Skeletal muscle tissue (tissue), 4 donors: ENCODE results near the gene RILPL1. TPM values are rescaled to one million over a fixed set of nuclear protein-coding genes. Genes with fewer than 3 reads are reported as not detected.
"Not testable (repeated sequence)": the region's sequence is repeated elsewhere in the genome, so short reads cannot be mapped to it uniquely, and the experiment has no call there.

Source experiments
- H3K27ac ChIP-seq: one replicate; pipeline ENCODE4 v1.7.0; 2013; ENCODE audit warnings: mild to moderate bottlenecking, low read depth, low read length, inconsistent platforms
- H3K27me3 ChIP-seq, 3 donors: one replicate each; pipeline ENCODE4 v1.7.0; 2013; ENCODE audit warnings: low read length in 3 of 3; ENCODE audit not compliant: control insufficient read depth in 3 of 3, insufficient read depth in 3 of 3
- H3K36me3 ChIP-seq, 3 donors: one replicate each; pipeline ENCODE4 v1.7.0; 2013; ENCODE audit warnings: low read length in 3 of 3; ENCODE audit not compliant: control insufficient read depth in 3 of 3, insufficient read depth in 3 of 3
- H3K4me1 ChIP-seq, 3 donors: one replicate each; pipeline ENCODE4 v1.7.0; 2013; ENCODE audit warnings: low read length in 3 of 3, mild to moderate bottlenecking in 3 of 3; ENCODE audit not compliant: control insufficient read depth in 3 of 3, insufficient read depth in 3 of 3
- H3K4me3 ChIP-seq, 3 donors: one replicate each; pipeline ENCODE4 v1.7.0; 2013; ENCODE audit warnings: low read length in 3 of 3
- H3K9ac ChIP-seq, 3 donors: one replicate each; pipeline ENCODE4 v1.7.0; 2013; ENCODE audit warnings: low read length in 3 of 3, mild to moderate bottlenecking in 3 of 3, moderate library complexity in 2 of 3, low read depth in 1 of 3
- H3K9me3 ChIP-seq, 3 donors: one replicate each; pipeline ENCODE4 v1.7.0; 2013; ENCODE audit warnings: low read length in 3 of 3; ENCODE audit not compliant: control insufficient read depth in 3 of 3
- total RNA-seq: library from RNA; depleted of rRNA; stranded (reverse); fragments of >200 nt; gene quantifications from one replicate; pipeline ENCODE4 v1.2.3, GENCODE V29; 2014
- donor health status: Osteomylitis.

Gene RILPL1
- total RNA-seq, 1 donor from 2014 or later, result 5.2 TPM

DNA sequence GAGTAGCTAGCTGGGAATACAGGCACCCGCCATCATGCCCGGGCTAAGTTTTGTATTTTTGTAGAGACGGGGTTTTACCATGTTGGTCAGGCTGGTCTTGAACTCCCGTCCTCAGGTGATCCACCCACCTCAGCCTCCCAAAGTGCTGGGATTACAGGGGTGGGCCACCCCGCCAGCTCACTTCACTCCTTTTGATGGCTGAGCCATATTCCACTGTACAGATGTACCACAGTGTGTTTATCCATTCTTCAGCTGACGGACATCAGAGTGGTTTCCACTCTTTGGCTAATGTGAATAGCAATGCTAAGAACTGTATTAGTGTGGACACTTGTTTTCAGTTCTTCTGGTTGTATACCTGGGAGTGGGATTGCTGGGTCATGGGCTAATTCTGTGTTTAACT lies 46.1 kb downstream of the RILPL1 start:
- peaks cover 4 to 20% (median 10%) of the 10 kb centered on the region in 3 donors for H3K4me1 ChIP-seq
- no peaks in the 10 kb centered on the region for H3K9me3 ChIP-seq
- H3K9ac ChIP-seq, result no peak overlapping the region
- H3K36me3 ChIP-seq, result peaks cover 0 to 28% (median 19%) of the 10 kb centered on the region in 3 donors
- H3K4me3 ChIP-seq, result no peak overlapping the region
- H3K27me3 ChIP-seq, result no peaks in the 10 kb centered on the region
- no peak overlapping the region for H3K27ac ChIP-seq

DNA sequence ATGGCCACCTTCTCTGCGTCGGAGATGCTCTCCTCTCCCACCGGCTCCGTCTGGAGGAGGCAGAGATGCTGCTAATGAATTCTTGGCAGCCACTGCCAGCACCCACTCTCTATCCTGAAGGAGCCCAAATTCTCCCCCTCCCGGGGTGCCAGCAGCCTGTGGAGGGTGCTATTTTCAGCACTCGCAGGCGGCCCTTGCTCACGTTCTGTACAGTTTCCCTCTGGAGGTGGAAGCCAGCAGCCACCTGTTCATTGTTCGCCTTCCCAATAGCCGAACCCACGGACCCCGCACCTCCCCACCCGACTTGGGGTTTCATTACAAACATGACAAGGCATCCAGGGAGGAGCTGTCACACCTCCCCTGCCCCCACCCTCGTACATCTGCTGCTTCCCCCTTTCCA lies 47.8 kb downstream of the RILPL1 start:
- peak overlapping the region; percentile 9 for H3K27ac ChIP-seq
- peaks cover 0 to 17% (median 6%) of the 10 kb centered on the region in 3 donors for H3K4me1 ChIP-seq
- no peak overlapping the region for H3K4me3 ChIP-seq
- no peaks in the 10 kb centered on the region for H3K27me3 ChIP-seq
- peaks cover 0 to 25% (median 19%) of the 10 kb centered on the region in 3 donors for H3K36me3 ChIP-seq
- no peaks in the 10 kb centered on the region for H3K9me3 ChIP-seq
- peak overlapping the region in 1 of 3 donors; percentile 10 for H3K9ac ChIP-seq

DNA sequence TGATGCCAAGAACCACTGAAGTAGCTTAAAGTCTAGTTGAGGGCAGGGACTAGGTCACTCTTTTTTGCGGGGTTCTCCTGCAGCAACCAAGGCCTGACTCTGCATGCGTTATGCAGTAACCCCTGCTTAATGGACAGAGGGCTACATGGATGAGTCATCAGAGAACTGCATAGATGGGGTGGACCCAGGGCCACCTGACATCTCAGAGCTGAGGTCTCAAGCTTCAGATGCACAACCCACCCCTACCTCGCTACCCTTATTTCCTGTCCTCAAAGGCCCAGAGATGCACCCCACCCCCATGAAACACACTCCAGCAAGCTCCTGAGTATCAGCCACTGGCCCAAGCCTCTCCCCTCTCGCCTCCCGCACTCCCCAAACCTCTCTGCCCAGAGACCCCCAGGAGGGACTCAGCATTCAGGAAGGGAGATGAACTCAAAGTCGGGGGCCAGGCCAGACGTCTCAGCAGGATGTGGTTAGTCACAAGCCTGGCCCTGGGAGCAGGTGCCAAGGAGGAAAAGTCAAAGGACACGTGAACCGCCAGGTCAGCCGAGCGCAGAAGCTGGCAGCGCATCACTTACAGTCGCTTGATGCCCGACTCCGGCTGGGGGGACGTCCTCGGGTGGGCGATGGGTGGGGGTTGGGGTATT lies 49.8 kb downstream of the RILPL1 start:
- no peak overlapping the region for H3K27ac ChIP-seq
- peaks cover 0 to 27% (median 21%) of the 10 kb centered on the region in 3 donors for H3K36me3 ChIP-seq
- H3K4me1 ChIP-seq, result peaks cover 15 to 32% (median 21%) of the 10 kb centered on the region in 3 donors
- no peak overlapping the region for H3K9ac ChIP-seq
- no peaks in the 10 kb centered on the region for H3K9me3 ChIP-seq
- H3K27me3 ChIP-seq, result no peaks in the 10 kb centered on the region
- H3K4me3 ChIP-seq, result no peak overlapping the region

DNA sequence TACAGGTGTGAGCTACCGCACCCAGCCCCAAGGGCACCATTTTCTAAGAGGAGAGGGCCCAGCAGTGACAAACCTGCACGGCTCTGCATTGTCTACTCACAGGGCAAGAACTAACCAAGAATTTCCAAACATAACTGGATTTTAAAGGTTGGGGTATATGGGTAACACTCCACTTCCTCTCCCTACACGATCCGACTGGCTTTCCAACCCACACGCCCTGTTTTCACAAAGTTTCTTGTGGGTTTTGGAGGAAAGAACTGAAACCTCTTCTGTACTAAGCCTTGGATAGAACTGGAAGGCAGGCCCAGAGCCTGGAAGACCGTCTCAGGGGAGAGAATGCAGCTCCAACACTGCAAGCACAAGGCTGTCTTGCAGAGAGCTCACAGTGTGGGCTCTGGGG lies 50.6 kb downstream of the RILPL1 start:
- no peak overlapping the region for H3K9ac ChIP-seq
- H3K27me3 ChIP-seq, result no peaks in the 10 kb centered on the region
- no peak overlapping the region for H3K27ac ChIP-seq
- peaks cover 0 to 27% (median 21%) of the 10 kb centered on the region in 3 donors for H3K36me3 ChIP-seq
- H3K4me1 ChIP-seq, result peaks cover 15 to 37% (median 26%) of the 10 kb centered on the region in 3 donors
- H3K4me3 ChIP-seq, result no peak overlapping the region
- H3K9me3 ChIP-seq, result no peaks in the 10 kb centered on the region

DNA sequence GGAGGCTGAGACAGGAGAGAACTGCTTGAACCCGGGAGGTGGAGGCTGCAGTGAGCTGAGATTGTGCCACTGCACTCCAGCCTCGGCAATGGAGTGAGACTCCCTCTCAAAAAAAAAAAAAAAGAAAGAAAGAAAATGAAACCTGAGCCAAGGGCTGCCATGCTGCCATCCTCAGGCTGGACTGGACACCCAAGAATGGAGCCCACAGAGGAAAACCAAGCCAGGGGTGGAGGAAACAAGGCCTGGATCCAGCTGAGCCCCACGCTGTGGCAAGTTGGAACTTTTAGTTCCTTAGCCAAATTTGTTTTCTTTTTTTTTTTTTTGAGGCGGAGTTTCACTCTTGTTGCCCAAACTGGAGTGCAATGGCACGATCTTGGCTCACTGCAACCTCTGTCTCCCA lies 52.3 kb downstream of the RILPL1 start:
- not testable (repeated sequence) for H3K9ac ChIP-seq, H3K9me3 ChIP-seq, H3K4me3 ChIP-seq, H3K27me3 ChIP-seq
- peaks cover 5 to 31% (median 22%) of the 10 kb centered on the region in 3 donors for H3K36me3 ChIP-seq
- peak overlapping the region; percentile 99 for H3K27ac ChIP-seq
- peaks cover 15 to 50% (median 36%) of the 10 kb centered on the region in 3 donors for H3K4me1 ChIP-seq

DNA sequence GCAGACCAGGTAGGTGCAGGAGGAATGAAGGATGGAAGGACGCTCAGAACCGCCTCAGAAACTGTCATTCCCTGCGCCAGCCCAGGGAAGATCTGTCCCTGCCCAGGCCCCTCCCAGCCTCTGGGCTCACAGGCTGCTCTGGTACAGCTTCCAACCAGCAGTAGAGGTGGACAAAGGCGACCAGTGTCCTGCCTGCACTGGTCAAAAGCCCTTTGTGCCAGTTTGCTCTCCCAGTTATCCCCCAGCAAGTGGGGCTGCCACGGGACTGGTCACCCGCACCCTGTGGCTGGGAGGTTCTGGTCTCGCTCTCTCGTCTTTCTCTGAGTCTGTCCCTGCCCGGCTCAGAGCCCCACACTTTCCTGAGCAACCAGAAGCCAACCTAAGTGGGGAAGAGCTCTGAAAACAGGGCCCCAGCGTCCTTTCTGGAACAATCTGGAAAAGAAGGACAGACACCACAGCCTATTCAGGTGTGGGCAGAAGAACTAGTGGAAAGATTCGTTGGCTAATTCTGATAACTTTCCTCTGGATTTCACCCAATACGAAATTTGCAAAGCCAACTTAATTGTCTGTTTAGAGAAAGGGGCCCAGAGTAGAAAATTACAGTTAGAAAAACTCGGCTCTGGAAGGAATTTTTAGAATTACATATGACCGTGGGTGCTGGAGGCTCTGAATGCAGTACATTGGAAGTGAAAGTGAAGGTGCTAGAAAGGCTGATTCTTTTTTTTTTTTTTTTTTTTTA lies 53.9 kb downstream of the RILPL1 start:
- Histone ChIP-seq H3K4me3 (peak overlapping the region; percentile 15 to 73 (median 63)), H3K36me3 (peaks cover 5 to 23% (median 20%) of the 10 kb centered on the region in 3 donors), H3K27me3 (no peaks in the 10 kb centered on the region), H3K4me1 (peaks cover 25 to 54% (median 43%) of the 10 kb centered on the region in 3 donors), H3K9me3 (no peaks in the 10 kb centered on the region), H3K27ac (peak overlapping the region; percentile 99), H3K9ac (peak overlapping the region; percentile 81 to 83 (median 82))

DNA sequence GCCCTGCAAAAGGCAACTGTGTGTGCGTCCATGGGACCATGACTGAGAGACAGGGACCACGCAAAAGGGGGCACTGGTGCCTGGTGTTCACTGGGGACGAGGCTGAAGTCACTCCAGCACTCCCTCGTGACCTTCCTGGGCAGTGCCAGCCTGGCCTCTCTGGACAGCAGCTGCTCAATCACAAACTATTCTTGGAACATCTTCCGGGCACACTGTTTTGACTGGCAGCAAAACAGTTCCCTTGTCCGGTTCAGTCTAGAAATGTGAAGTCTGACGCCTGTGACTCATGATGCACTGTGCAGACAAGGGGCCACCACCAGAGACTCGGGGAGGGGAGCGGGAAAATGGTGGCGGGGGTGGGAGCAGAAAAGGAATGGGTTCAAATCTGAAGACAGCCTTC lies 54.8 kb downstream of the RILPL1 start:
- H3K27ac ChIP-seq, result peak overlapping the region; percentile 99
- H3K4me3 ChIP-seq, result peak overlapping the region; percentile 15 to 73 (median 63)
- no peaks in the 10 kb centered on the region for H3K27me3 ChIP-seq
- H3K9me3 ChIP-seq, result no peaks in the 10 kb centered on the region
- H3K9ac ChIP-seq, result peak overlapping the region; percentile 81 to 83 (median 82)
- peaks cover 5 to 20% (median 13%) of the 10 kb centered on the region in 3 donors for H3K36me3 ChIP-seq
- H3K4me1 ChIP-seq, result peaks cover 26 to 61% (median 52%) of the 10 kb centered on the region in 3 donors

DNA sequence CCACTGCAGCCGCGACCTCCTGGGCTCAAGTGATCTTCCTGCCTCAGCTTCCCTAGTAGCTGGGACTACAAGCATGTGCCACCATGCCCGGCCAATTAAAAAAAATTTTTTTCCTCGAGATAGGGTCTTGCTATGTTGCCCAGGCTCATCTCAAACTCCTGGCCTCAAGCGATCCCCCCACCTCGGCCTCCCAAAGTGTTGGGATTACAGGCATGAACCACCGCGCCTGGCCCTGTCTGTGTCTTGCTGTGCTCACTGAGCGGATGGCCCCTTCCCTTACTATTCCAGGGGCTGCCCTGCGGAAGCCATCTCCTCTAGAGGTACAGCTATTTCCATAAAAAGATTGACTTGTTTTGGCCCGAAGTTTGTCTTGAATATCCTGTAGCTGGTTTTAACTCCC lies 55.5 kb downstream of the RILPL1 start:
- peak overlapping the region in 2 of 3 donors; percentile 67 to 74 for H3K9ac ChIP-seq
- no peaks in the 10 kb centered on the region for H3K27me3 ChIP-seq
- peaks cover 5 to 15% (median 11%) of the 10 kb centered on the region in 3 donors for H3K36me3 ChIP-seq
- peak overlapping the region; percentile 99 for H3K27ac ChIP-seq
- no peaks in the 10 kb centered on the region for H3K9me3 ChIP-seq
- no peak overlapping the region for H3K4me3 ChIP-seq
- peaks cover 26 to 59% (median 52%) of the 10 kb centered on the region in 3 donors for H3K4me1 ChIP-seq

DNA sequence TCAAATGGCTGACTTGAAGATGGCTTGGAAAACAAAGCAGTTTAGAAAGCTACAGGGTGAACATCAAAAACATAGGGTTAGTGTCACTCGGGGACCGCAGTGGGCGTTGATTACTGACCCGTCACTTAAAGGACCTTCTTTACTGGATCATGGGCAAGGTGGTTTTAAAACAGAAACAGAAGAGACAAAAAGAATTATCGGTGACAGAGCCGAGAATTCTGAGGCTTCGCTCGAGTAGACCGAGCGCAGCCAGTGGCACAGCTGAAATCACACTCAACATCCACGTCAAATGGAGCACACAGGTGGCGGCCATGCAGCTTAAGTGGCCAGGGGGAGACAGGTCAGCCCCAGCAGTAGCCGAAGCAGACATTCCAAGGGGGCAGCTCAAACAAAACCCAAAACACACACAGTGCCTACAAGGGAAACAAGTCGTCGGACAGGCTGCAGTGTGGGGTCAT lies 58.2 kb downstream of the RILPL1 start:
- Histone ChIP-seq H3K27me3 (no peaks in the 10 kb centered on the region), H3K4me3 (peak overlapping the region in 1 of 3 donors; percentile 17), H3K4me1 (peaks cover 26 to 69% (median 57%) of the 10 kb centered on the region in 3 donors), H3K36me3 (peaks cover 24 to 29% (median 26%) of the 10 kb centered on the region in 3 donors), H3K9ac (peak overlapping the region; percentile 40 to 74 (median 68)), H3K9me3 (no peaks in the 10 kb centered on the region), H3K27ac (peak overlapping the region; percentile 90)
